ENCODE results near the gene TCERG1L. TPM values are rescaled to one million over a fixed set of nuclear protein-coding genes. Genes with fewer than 3 reads are reported as not detected.

TCERG1L gene
- total RNA-seq, 1 experiment from 2014 or later: 1.5 TPM

GRCh38 chr10:131081786-131082185 lies 229.7 kb downstream of the TCERG1L start:
- Mint-ChIP-seq H3K4me3 (no peak overlapping the region), H3K9me3 (peaks cover 53% of the 10 kb centered on the region), H3K27ac (no peak overlapping the region), H3K36me3 (peaks cover 75% of the 10 kb centered on the region), H3K4me1 (no peaks in the 10 kb centered on the region), H3K27me3 (ENCODE audit: low read depth) (peaks cover 6% of the 10 kb centered on the region)
- DNase-seq (ENCODE audit: low spot score) (no peak), ATAC-seq (no peak)
- TF ChIP-seq, protein P1, sequence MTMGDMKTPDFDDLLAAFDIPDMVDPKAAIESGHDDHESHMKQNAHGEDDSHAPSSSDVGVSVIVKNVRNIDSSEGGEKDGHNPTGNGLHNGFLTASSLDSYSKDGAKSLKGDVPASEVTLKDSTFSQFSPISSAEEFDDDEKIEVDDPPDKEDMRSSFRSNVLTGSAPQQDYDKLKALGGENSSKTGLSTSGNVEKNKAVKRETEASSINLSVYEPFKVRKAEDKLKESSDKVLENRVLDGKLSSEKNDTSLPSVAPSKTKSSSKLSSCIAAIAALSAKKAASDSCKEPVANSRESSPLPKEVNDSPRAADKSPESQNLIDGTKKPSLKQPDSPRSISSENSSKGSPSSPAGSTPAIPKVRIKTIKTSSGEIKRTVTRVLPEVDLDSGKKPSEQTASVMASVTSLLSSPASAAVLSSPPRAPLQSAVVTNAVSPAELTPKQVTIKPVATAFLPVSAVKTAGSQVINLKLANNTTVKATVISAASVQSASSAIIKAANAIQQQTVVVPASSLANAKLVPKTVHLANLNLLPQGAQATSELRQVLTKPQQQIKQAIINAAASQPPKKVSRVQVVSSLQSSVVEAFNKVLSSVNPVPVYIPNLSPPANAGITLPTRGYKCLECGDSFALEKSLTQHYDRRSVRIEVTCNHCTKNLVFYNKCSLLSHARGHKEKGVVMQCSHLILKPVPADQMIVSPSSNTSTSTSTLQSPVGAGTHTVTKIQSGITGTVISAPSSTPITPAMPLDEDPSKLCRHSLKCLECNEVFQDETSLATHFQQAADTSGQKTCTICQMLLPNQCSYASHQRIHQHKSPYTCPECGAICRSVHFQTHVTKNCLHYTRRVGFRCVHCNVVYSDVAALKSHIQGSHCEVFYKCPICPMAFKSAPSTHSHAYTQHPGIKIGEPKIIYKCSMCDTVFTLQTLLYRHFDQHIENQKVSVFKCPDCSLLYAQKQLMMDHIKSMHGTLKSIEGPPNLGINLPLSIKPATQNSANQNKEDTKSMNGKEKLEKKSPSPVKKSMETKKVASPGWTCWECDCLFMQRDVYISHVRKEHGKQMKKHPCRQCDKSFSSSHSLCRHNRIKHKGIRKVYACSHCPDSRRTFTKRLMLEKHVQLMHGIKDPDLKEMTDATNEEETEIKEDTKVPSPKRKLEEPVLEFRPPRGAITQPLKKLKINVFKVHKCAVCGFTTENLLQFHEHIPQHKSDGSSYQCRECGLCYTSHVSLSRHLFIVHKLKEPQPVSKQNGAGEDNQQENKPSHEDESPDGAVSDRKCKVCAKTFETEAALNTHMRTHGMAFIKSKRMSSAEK (CRISPR knock-in tag; IDR thresholded peaks at IDR 0.05; ENCODE audit: borderline replicate concordance): no peak
- TF ChIP-seq JUN (CRISPR knock-in tag; IDR thresholded peaks at IDR 0.05) (no peak), ZNF416 (CRISPR knock-in tag; IDR thresholded peaks at IDR 0.05) (no peak), NFATC4 (CRISPR knock-in tag; IDR thresholded peaks at IDR 0.05) (no peak), ZNF512 (CRISPR knock-in tag; IDR thresholded peaks at IDR 0.05; ENCODE audit: borderline replicate concordance) (no peak), SMAD3 (CRISPR knock-in tag; IDR thresholded peaks at IDR 0.05; ENCODE audit: borderline replicate concordance) (no peak), EMX1 (CRISPR knock-in tag; IDR thresholded peaks at IDR 0.05) (no peak), GABPB1 (CRISPR knock-in tag; IDR thresholded peaks at IDR 0.05) (no peak), RELA (CRISPR knock-in tag; IDR thresholded peaks at IDR 0.05; ENCODE audit: borderline replicate concordance) (no peak), NFYB (CRISPR knock-in tag; conservative IDR thresholded peaks at IDR 0.05; ENCODE audit: low read depth) (no peak), PREB (CRISPR knock-in tag; IDR thresholded peaks at IDR 0.05; ENCODE audit: borderline replicate concordance) (no peak), ZNF671 (CRISPR knock-in tag; IDR thresholded peaks at IDR 0.05) (no peak)
- TF ChIP-seq, protein P2, sequence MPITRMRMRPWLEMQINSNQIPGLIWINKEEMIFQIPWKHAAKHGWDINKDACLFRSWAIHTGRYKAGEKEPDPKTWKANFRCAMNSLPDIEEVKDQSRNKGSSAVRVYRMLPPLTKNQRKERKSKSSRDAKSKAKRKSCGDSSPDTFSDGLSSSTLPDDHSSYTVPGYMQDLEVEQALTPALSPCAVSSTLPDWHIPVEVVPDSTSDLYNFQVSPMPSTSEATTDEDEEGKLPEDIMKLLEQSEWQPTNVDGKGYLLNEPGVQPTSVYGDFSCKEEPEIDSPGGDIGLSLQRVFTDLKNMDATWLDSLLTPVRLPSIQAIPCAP (CRISPR knock-in tag; IDR thresholded peaks at IDR 0.05): no peak
- POLR2A ChIA-PET: no interaction called here
- CTCF ChIA-PET: no interaction called here

DNA sequence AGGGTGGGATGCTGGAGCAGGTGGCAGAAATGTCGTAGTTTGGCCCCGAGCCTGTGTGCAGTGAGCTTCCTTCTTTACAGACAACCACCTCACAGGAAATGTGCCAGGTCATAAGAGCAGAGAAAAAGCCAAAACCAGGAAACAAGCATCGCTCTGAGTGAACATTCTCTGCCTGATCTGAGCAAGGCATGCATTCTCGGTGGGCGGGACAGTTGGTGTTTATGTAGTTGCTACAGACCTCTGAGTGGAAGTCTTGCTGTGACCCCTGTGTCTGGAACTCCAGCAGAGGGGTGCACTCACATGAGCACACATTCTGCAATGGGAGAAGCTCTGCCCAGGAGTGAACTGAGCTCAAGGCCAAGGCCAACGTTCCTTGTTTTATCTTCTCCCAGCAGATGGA lies 230.1 kb downstream of the TCERG1L start:
- no peak overlapping the region for H3K27ac Mint-ChIP-seq
- H3K27me3 Mint-ChIP-seq (ENCODE audit: low read depth): peaks cover 6% of the 10 kb centered on the region
- DNase-seq (ENCODE audit: low spot score) (no peak), ATAC-seq (no peak)
- no peak overlapping the region for H3K4me3 Mint-ChIP-seq
- no peaks in the 10 kb centered on the region for H3K4me1 Mint-ChIP-seq
- H3K9me3 Mint-ChIP-seq: peaks cover 56% of the 10 kb centered on the region
- POLR2A ChIA-PET: no interaction called here
- CTCF ChIA-PET: no interaction called here
- H3K36me3 Mint-ChIP-seq: peaks cover 77% of the 10 kb centered on the region
- TF ChIP-seq, protein P3, sequence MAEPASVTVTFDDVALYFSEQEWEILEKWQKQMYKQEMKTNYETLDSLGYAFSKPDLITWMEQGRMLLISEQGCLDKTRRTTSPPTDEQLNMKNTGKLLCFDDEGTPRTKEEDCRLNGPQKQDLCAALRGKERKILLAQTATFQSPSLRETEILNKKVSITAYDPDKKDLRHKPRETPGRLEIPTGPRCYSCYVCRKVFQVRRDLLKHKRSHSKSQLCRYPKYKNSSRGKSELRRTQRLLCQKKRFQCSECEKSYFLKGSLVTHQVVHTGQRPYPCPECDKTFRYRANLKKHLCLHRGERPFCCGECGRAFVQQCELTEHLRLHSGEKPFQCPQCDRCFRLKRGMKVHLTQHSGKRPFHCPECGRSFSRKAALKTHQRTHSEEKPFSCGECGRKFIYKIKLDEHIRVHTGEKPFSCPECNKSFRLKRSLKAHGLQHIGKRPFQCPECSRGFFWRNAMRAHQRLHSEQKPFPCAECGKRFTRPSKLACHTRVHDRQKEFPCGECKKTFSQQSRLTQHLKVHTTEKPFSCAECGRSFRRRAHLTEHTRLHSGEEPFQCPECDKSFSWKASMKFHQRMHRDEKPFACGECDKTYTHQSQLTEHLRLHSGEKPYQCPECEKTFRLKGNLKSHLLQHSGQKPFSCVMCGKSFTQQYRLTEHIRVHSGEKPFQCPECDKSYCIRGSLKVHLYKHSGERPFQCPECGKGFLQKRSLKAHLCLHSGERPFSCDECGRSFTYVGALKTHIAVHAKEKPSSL (CRISPR knock-in tag; conservative IDR thresholded peaks at IDR 0.05): no peak
- TF ChIP-seq FOXP1 (CRISPR knock-in tag; IDR thresholded peaks at IDR 0.05; ENCODE audit: borderline replicate concordance) (no peak), IRF2 (CRISPR knock-in tag; IDR thresholded peaks at IDR 0.05; ENCODE audit: borderline replicate concordance, low read depth) (no peak), ZNF317 (CRISPR knock-in tag; IDR thresholded peaks at IDR 0.05; ENCODE audit: borderline replicate concordance, low read depth) (no peak), MYBL2 (CRISPR knock-in tag; IDR thresholded peaks at IDR 0.05) (no peak), JUN (CRISPR knock-in tag; IDR thresholded peaks at IDR 0.05) (no peak), MXD4 (CRISPR knock-in tag; IDR thresholded peaks at IDR 0.05; ENCODE audit: borderline replicate concordance) (no peak)
- TF ChIP-seq, protein P4, sequence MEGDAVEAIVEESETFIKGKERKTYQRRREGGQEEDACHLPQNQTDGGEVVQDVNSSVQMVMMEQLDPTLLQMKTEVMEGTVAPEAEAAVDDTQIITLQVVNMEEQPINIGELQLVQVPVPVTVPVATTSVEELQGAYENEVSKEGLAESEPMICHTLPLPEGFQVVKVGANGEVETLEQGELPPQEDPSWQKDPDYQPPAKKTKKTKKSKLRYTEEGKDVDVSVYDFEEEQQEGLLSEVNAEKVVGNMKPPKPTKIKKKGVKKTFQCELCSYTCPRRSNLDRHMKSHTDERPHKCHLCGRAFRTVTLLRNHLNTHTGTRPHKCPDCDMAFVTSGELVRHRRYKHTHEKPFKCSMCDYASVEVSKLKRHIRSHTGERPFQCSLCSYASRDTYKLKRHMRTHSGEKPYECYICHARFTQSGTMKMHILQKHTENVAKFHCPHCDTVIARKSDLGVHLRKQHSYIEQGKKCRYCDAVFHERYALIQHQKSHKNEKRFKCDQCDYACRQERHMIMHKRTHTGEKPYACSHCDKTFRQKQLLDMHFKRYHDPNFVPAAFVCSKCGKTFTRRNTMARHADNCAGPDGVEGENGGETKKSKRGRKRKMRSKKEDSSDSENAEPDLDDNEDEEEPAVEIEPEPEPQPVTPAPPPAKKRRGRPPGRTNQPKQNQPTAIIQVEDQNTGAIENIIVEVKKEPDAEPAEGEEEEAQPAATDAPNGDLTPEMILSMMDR (IDR thresholded peaks at IDR 0.05): no peak
- TF ChIP-seq, protein P5, sequence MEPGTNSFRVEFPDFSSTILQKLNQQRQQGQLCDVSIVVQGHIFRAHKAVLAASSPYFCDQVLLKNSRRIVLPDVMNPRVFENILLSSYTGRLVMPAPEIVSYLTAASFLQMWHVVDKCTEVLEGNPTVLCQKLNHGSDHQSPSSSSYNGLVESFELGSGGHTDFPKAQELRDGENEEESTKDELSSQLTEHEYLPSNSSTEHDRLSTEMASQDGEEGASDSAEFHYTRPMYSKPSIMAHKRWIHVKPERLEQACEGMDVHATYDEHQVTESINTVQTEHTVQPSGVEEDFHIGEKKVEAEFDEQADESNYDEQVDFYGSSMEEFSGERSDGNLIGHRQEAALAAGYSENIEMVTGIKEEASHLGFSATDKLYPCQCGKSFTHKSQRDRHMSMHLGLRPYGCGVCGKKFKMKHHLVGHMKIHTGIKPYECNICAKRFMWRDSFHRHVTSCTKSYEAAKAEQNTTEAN (CRISPR knock-in tag; IDR thresholded peaks at IDR 0.05): no peak

All from WTC11 (cell line).